GM13977 (cell line): ENCODE measurements around the gene NKAIN2.
"Not testable (repeated sequence)": the region's sequence is repeated elsewhere in the genome, so short reads cannot be mapped to it uniquely, and the experiment has no call there.

Source experiments
- DNase-seq: peaks from one replicate; pipeline ENCODE4 v3.0.0; 2012; ENCODE audit warnings: low spot score
- in situ Hi-C: fragments of 300-500 bp; cut with MboI; formaldehyde crosslinking; loops from one replicate; pipeline ENCODE4 v1.12.0; 2022; ENCODE audit warnings: low sequenced_read_pairs, low pct_unique_long_range_greater_than_20kb, mixed read lengths, inconsistent platforms; ENCODE audit not compliant: unreplicated experiment
- TF ChIP-seq, protein P1 (sequence below): IDR thresholded peaks from 2 replicates; pipeline ENCODE4 v1.5.1; 2012; ENCODE audit warnings: mild to moderate bottlenecking, control low read depth; ENCODE audit not compliant: insufficient read depth; ENCODE audit errors: extremely low read depth, missing control alignments

The NKAIN2 gene

GRCh38 chr6:124226396-124226795, 422.7 kb downstream of the NKAIN2 start:
- TF ChIP-seq, protein P1, sequence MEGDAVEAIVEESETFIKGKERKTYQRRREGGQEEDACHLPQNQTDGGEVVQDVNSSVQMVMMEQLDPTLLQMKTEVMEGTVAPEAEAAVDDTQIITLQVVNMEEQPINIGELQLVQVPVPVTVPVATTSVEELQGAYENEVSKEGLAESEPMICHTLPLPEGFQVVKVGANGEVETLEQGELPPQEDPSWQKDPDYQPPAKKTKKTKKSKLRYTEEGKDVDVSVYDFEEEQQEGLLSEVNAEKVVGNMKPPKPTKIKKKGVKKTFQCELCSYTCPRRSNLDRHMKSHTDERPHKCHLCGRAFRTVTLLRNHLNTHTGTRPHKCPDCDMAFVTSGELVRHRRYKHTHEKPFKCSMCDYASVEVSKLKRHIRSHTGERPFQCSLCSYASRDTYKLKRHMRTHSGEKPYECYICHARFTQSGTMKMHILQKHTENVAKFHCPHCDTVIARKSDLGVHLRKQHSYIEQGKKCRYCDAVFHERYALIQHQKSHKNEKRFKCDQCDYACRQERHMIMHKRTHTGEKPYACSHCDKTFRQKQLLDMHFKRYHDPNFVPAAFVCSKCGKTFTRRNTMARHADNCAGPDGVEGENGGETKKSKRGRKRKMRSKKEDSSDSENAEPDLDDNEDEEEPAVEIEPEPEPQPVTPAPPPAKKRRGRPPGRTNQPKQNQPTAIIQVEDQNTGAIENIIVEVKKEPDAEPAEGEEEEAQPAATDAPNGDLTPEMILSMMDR: no peak
- DNase-seq: no peak
- in situ Hi-C loops: no loop called here

- in situ Hi-C loops: no loop called here
These were observed 429.6 kb downstream of the NKAIN2 start for GRCh38 chr6:124233221-124233620.

DNA sequence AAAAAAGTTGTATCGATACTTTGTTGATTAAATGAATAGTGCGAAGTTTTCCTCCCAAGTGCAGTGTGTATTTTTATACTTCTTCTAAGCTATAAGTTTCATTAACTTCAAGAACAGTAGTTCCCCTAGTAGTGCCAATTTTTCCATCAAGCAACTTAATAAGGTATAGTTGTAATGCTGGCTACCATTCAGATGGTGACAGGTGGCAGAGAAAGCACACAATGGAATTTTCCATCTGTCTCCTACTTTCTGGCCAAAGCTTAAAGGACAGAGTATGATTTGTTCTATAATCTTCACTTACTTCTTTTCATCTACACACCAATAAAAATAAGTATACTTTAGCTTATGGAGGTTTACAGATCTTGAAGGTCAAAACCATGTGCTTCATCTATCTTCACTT, 431.1 kb downstream of the NKAIN2 start:
- no peak for DNase-seq
- TF ChIP-seq, protein P1: no peak
- in situ Hi-C loops: no loop called here

More at GRCh38 chr6:124233221-124233620, 429.6 kb downstream of the NKAIN2 start:
- TF ChIP-seq, protein P1: no peak
- DNase-seq: no peak

GRCh38 chr6:124237911-124238310, 434.2 kb downstream of the NKAIN2 start:
- in situ Hi-C loops: no loop called here
- DNase-seq: no peak

GRCh38 chr6:124238408-124238807, 434.7 kb downstream of the NKAIN2 start:
- DNase-seq, in situ Hi-C loops: not testable (repeated sequence)

More at GRCh38 chr6:124237911-124238310, 434.2 kb downstream of the NKAIN2 start:
- TF ChIP-seq, protein P1: no peak

GRCh38 chr6:124254941-124255685, 451.4 kb downstream of the NKAIN2 start:
- DNase-seq: no peak
- TF ChIP-seq, protein P1: no peak
- in situ Hi-C loops: no loop called here

DNA sequence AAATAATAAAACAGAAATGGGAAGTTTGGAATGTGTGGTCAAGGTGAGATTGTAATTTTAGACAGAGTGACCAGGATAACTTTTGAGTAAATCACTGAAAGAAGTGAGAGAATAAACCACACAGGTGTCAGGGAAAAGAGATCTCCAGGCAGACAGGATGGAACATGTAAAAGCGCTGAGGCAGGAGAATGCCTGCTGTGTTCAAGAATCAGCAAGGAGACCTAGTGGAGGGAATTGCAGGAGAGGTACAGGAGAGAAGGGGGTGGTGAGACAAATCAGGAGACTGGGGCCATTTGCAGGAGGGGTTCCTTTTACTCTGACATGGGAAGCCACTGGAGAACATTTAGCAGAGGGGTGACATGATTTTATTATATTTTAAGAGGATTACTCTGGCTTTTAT, 456.7 kb downstream of the NKAIN2 start:
- in situ Hi-C loops: no loop called here
- TF ChIP-seq, protein P1: no peak
- no peak for DNase-seq
